ENCODE results near the gene TSHB. TPM values are rescaled to one million over a fixed set of nuclear protein-coding genes. Genes with fewer than 3 reads are reported as not detected.

The TSHB gene
- total RNA-seq, 1 experiment from 2014 or later: not detected

GRCh38 chr1:115082949-115083348 is 53.3 kb downstream of the TSHB start (continued):
- TF ChIP-seq REST (IDR thresholded peaks at IDR 0.05; ENCODE audit: low read depth): no peak

Other genes starting within 250 kb of the TSHB start
- gene SIKE1, start 249.1 kb upstream of the TSHB start, total RNA-seq (2021; ENCODE audit: unreplicated experiment): 60.7 TPM
- not detected for gene SYCP1, start 175.0 kb upstream of the TSHB start, total RNA-seq (2021; ENCODE audit: unreplicated experiment)
- 0.98 TPM for gene TSPAN2, start 59.7 kb downstream of the TSHB start, total RNA-seq (2021; ENCODE audit: unreplicated experiment)

All from HCT116 (cell line).